Stomach (tissue), 4 donors: Measurements from ENCODE around the gene GTPBP4.

ENCODE experiments used
- POLR2A ChIP-seq, 4 donors: fragments of 450-650 bp; IDR thresholded peaks; one replicate each; pipeline ENCODE4 v1.6.1; 2016; ENCODE audit warnings: antibody characterized with exemption in 4 of 4, control low read depth in 2 of 4, mild to moderate bottlenecking in 1 of 4, moderate library complexity in 1 of 4
- POLR2AphosphoS5 ChIP-seq, 3 donors: sonication (generic); formaldehyde crosslinking; IDR thresholded peaks; one replicate each; pipeline ENCODE4 v1.6.1; 2016; ENCODE audit warnings: antibody characterized with exemption in 3 of 3
- TF ChIP-seq, protein P1 (sequence below), 7 experiments: fragments of 450-650 bp in 4 of 7; fragments of 200-600 bp in 3 of 7; sonication (generic) in 3 of 7; IDR thresholded peaks; one replicate each; pipeline ENCODE4 v1.5.1; 2016 to 2019; ENCODE audit warnings: antibody characterized with exemption in 7 of 7, control low read depth in 2 of 7, mild to moderate bottlenecking in 1 of 7

DNA sequence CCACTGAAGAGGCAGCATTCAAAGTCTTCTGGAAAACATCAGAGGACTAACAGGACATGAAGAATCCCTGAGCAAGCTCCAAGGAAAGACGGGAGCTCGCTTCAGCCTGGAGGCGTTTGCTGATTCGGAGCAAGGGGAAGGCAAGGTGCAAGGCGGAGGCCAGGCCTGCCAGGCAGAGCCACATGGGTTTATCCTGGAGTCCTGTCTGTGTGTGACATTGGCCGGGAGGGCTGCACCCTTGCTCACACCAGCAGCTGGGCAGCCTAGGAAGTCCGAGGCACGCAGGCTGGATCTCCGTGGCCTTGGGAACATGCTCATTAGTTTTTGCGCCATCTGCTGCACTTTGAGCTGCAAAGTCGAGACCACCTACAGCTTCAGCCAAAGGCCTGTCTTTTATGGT, 34.4 kb upstream of the GTPBP4 start:
- TF ChIP-seq, protein P1, sequence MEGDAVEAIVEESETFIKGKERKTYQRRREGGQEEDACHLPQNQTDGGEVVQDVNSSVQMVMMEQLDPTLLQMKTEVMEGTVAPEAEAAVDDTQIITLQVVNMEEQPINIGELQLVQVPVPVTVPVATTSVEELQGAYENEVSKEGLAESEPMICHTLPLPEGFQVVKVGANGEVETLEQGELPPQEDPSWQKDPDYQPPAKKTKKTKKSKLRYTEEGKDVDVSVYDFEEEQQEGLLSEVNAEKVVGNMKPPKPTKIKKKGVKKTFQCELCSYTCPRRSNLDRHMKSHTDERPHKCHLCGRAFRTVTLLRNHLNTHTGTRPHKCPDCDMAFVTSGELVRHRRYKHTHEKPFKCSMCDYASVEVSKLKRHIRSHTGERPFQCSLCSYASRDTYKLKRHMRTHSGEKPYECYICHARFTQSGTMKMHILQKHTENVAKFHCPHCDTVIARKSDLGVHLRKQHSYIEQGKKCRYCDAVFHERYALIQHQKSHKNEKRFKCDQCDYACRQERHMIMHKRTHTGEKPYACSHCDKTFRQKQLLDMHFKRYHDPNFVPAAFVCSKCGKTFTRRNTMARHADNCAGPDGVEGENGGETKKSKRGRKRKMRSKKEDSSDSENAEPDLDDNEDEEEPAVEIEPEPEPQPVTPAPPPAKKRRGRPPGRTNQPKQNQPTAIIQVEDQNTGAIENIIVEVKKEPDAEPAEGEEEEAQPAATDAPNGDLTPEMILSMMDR (IDR thresholded peaks at IDR 0.05): no peak
- no peak for TF ChIP-seq POLR2A (IDR thresholded peaks at IDR 0.05)
- TF ChIP-seq POLR2AphosphoS5 (IDR thresholded peaks at IDR 0.05): no peak
